ENCODE results near the gene FOXP1. TPM values are rescaled to one million over a fixed set of nuclear protein-coding genes. Genes with fewer than 3 reads are reported as not detected.

Gene FOXP1
- total RNA-seq (2021; ENCODE audit: unreplicated experiment), result 2.9 TPM
- 0.97 TPM for polyA plus RNA-seq (2012; ENCODE audit: insufficient read length)
- percentile 37 among the genes with signal in this experiment for Bru-seq, nascent RNA
- BruChase-seq, experiment 1, labeled RNA remaining after a 2-hour chase, result percentile 50 among the genes with signal in this experiment
- percentile 52 among the genes with signal in this experiment for BruChase-seq, experiment 2, labeled RNA remaining after a 6-hour chase
- long read RNA-seq, partial matches to known transcripts, result 0 of 5 reads
- long read RNA-seq, other reads (novel, unspliced or antisense), result 2 of 5 reads

DNA sequence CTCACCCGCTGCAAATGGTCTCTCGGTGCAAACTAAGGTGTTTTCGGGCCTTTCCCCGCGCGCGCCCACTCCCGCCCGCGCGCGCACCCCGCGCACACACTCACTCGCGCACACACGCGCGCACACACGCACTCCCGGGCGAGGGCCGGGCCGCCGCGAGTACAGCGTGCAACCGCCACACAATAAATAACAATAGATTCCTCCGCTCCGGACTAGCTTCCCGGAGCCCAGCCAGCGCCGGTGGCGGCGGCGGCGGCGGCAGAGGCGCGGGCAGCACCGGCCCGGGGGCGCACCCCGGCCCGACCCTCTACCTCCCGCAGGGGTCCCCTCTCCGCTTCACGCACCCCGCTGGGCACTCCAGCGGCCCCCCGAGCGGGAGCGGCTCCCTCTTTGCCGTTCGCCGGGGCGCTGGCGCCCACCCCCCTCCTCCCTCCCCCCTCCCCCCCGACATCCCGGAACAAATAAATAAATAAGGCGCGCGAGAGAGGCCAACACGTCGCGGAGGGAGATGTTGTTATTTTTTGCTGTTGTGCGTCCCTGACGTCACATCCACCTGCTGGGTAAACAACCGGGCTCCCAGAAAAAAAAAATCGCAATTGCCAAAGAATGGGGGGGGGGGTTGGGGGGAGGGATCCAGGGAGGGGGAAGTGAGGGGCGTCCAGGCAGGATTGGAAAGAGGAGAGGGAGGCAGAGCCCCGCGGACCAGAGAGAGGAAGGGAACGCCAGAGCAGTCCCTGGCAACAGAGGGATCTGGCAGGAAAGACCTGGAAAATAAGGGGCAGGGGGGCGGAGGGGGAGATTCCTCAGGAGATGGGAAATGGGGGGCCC is at the start of gene FOXP1:
FOXP1 (minus strand) TSS at position 163 of the 828 bp plus-strand sequence. CDS start 385,347 bp downstream, outside the sequence.
- TF ChIP-seq POLR2AphosphoS5 (IDR thresholded peaks at IDR 0.05; ENCODE audit: low read depth, low read length), result no peak
- no peak for TF ChIP-seq SIN3A (IDR thresholded peaks at IDR 0.05; ENCODE audit: borderline replicate concordance, insufficient read depth, low read depth, low read length)
- no peak for TF ChIP-seq REST (IDR thresholded peaks at IDR 0.05; ENCODE audit: insufficient read depth in 1 of 2, low read depth in 2 of 2, low read length in 1 of 2)
- TF ChIP-seq, protein P1, sequence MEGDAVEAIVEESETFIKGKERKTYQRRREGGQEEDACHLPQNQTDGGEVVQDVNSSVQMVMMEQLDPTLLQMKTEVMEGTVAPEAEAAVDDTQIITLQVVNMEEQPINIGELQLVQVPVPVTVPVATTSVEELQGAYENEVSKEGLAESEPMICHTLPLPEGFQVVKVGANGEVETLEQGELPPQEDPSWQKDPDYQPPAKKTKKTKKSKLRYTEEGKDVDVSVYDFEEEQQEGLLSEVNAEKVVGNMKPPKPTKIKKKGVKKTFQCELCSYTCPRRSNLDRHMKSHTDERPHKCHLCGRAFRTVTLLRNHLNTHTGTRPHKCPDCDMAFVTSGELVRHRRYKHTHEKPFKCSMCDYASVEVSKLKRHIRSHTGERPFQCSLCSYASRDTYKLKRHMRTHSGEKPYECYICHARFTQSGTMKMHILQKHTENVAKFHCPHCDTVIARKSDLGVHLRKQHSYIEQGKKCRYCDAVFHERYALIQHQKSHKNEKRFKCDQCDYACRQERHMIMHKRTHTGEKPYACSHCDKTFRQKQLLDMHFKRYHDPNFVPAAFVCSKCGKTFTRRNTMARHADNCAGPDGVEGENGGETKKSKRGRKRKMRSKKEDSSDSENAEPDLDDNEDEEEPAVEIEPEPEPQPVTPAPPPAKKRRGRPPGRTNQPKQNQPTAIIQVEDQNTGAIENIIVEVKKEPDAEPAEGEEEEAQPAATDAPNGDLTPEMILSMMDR (IDR thresholded peaks at IDR 0.05), result no peak
- TF ChIP-seq TCF7L2 (IDR thresholded peaks at IDR 0.05; ENCODE audit: low read depth, low read length), result no peak
- Histone ChIP-seq H3K27me3 (ENCODE audit: control insufficient read depth, insufficient read depth, low read length) (peaks cover 6% of the 10 kb centered on the region), H3K27ac (ENCODE audit: low read length) (no peak within 1 kb of the TSS), H3K4me1 (ENCODE audit: control insufficient read depth, insufficient read depth, low read length) (no peaks in the 10 kb centered on the region), H3K9me3 (ENCODE audit: control insufficient read depth, insufficient read depth, low read depth, low read length) (no peaks in the 10 kb centered on the region), H3K36me3 (ENCODE audit: control insufficient read depth, insufficient read depth, low read length) (no peaks in the 10 kb centered on the region), H3K4me3 (ENCODE audit: low read depth in 2 of 2, low read length in 2 of 2) (peak within 1 kb of the TSS; percentile 53 to 68)
- DNase-seq (ENCODE audit: low read depth, low spot score) (peak; percentile 25), ATAC-seq (peak; percentile 78)
- no TSS peak for BruUV-seq (replicated peaks)
- ChIA-PET CTCF (no interaction called here), POLR2A (no interaction called here)
- intact Hi-C loops (cut with micrococcal nuclease; ENCODE audit: unreplicated experiment) (no loop called here), in situ Hi-C loops (cut with HindIII; ENCODE audit: low pct_unique_long_range_greater_than_20kb, low sequenced_read_pairs) (no loop called here)

DNA sequence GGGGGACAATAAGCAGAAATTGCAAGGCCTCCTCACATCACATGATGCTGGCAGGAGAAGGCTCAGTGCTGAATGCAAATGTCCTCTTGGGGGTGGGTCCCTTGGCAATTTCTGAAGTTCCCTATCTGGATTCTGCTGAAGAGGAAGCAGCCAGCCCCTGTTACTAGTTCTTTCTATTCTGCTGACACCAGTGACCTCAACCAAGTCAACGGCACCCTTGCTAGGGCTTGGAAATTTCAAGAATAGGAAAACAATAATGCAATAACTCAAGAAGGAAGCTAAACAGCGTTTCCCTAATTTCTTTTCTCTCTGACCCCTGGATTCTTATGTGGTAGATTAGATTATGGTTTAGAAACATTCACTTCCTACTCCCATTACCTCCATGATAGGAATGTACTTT is 46.2 kb upstream of the FOXP1 start:
- in situ Hi-C loops (cut with HindIII; ENCODE audit: low pct_unique_long_range_greater_than_20kb, low sequenced_read_pairs) (no loop called here), intact Hi-C loops (cut with micrococcal nuclease; ENCODE audit: unreplicated experiment) (no loop called here)
- CTCF ChIA-PET, result no interaction called here
- Histone ChIP-seq H3K27me3 (ENCODE audit: control insufficient read depth, insufficient read depth, low read length) (no peaks in the 10 kb centered on the region), H3K9me3 (ENCODE audit: control insufficient read depth, insufficient read depth, low read depth, low read length) (no peaks in the 10 kb centered on the region), H3K27ac (ENCODE audit: low read length) (no peak overlapping the region), H3K36me3 (ENCODE audit: control insufficient read depth, insufficient read depth, low read length) (no peaks in the 10 kb centered on the region), H3K4me1 (ENCODE audit: control insufficient read depth, insufficient read depth, low read length) (no peaks in the 10 kb centered on the region), H3K4me3 (ENCODE audit: low read depth in 2 of 2, low read length in 2 of 2) (no peak overlapping the region)
- BruUV-seq (replicated peaks), result no TSS peak
- DNase-seq (ENCODE audit: low read depth, low spot score), result no peak
- ATAC-seq, result no peak
- POLR2A ChIA-PET, result no interaction called here
- TF ChIP-seq POLR2AphosphoS5 (IDR thresholded peaks at IDR 0.05; ENCODE audit: low read depth, low read length) (no peak), TCF7L2 (IDR thresholded peaks at IDR 0.05; ENCODE audit: low read depth, low read length) (no peak), SIN3A (IDR thresholded peaks at IDR 0.05; ENCODE audit: borderline replicate concordance, insufficient read depth, low read depth, low read length) (no peak), REST (IDR thresholded peaks at IDR 0.05; ENCODE audit: insufficient read depth in 1 of 2, low read depth in 2 of 2, low read length in 1 of 2) (no peak)
- TF ChIP-seq, protein P1 (IDR thresholded peaks at IDR 0.05), result no peak

All from Panc1 (cell line).